Breast epithelium (tissue), 4 donors: ENCODE data around the gene UBE4B. TPM values are rescaled to one million over a fixed set of nuclear protein-coding genes. Genes with fewer than 3 reads are reported as not detected.
"Not testable (repeated sequence)": the region's sequence is repeated elsewhere in the genome, so short reads cannot be mapped to it uniquely, and the experiment has no call there.

Source experiments
- DNase-seq, 2 donors: peaks; one replicate each; pipeline ENCODE4 v3.0.0-alpha.2; 2019; ENCODE audit warnings: low spot score in 2 of 2
- H3K27ac ChIP-seq, 2 donors: fragments of 200-600 bp; sonication (generic) in 1 of 2; one replicate each; pipeline ENCODE4 v1.5.1; 2016 to 2019; ENCODE audit warnings: mild to moderate bottlenecking in 1 of 2
- H3K27me3 ChIP-seq, 2 donors: fragments of 200-600 bp; sonication (generic) in 1 of 2; one replicate each; pipeline versions ENCODE4 v1.5.1 to v1.6.0; 2017 to 2019; ENCODE audit warnings: control low read depth in 1 of 2, mild to moderate bottlenecking in 1 of 2
- H3K36me3 ChIP-seq: fragments of 200-600 bp; one replicate; pipeline ENCODE4 v1.5.1; 2019
- H3K4me1 ChIP-seq, 2 donors: fragments of 200-600 bp; sonication (generic); one replicate each; pipeline ENCODE4 v1.5.1; 2016 to 2019; ENCODE audit warnings: control low read depth in 1 of 2
- H3K4me3 ChIP-seq, 3 donors: fragments of 200-600 bp; sonication (generic); 1 replicate in 2 of 3; 2 replicates in 1 of 3; pipeline ENCODE4 v1.5.1; 2016 to 2019; ENCODE audit warnings: mild to moderate bottlenecking in 3 of 3, moderate library complexity in 2 of 3
- H3K9me3 ChIP-seq, 2 donors: fragments of 200-600 bp; sonication (generic) in 1 of 2; one replicate each; pipeline ENCODE4 v1.5.1; 2016 to 2019; ENCODE audit warnings: control low read depth in 1 of 2
- CTCF ChIP-seq, 3 donors: fragments of 450-650 bp; IDR thresholded peaks; one replicate each; pipeline ENCODE4 v1.5.1; 2016 to 2017; ENCODE audit warnings: antibody characterized with exemption in 3 of 3, mild to moderate bottlenecking in 3 of 3, moderate library complexity in 3 of 3
- POLR2A ChIP-seq: fragments of 450-650 bp; IDR thresholded peaks from one replicate; pipeline ENCODE4 v1.6.1; 2016; ENCODE audit warnings: antibody characterized with exemption, mild to moderate bottlenecking, moderate library complexity
- POLR2AphosphoS5 ChIP-seq, 3 donors: sonication (generic); formaldehyde crosslinking; IDR thresholded peaks; one replicate each; pipeline ENCODE4 v1.6.1; 2017; ENCODE audit warnings: antibody characterized with exemption in 3 of 3
- intact Hi-C: fragments of 100-400 bp; cut with DNase I; formaldehyde crosslinking; loops from one replicate; pipeline ENCODE4 v1.15.1; 2023; ENCODE audit warnings: low total_unique reads
- total RNA-seq, 3 donors: library from RNA; depleted of rRNA; stranded (reverse); fragments of >200 nt; gene quantifications; one replicate each; pipeline ENCODE4 v1.1.0, GENCODE V29; 2016

UBE4B gene
- total RNA-seq, 3 donors from 2014 or later: 36.4 to 43.4 (median 41.7) TPM

- Histone ChIP-seq H3K4me3 (no peak overlapping the region), H3K36me3 (no peaks in the 10 kb centered on the region), H3K9me3 (no peaks in the 10 kb centered on the region), H3K4me1 (no peaks in the 10 kb centered on the region), H3K27me3 (no peaks in the 10 kb centered on the region), H3K27ac (no peak overlapping the region)
- intact Hi-C loops: no loop called here
- DNase-seq: no peak
- TF ChIP-seq POLR2AphosphoS5 (IDR thresholded peaks at IDR 0.05): no peak
- TF ChIP-seq POLR2A: no peak
- no peak for TF ChIP-seq CTCF (IDR thresholded peaks at IDR 0.05)
Measured at GRCh38 chr1:10196976-10197375, 164.2 kb downstream of the UBE4B start.

GRCh38 chr1:10200620-10201019 lies 167.9 kb downstream of the UBE4B start:
- TF ChIP-seq CTCF (IDR thresholded peaks at IDR 0.05) (no peak), POLR2A (no peak), POLR2AphosphoS5 (IDR thresholded peaks at IDR 0.05) (no peak)
- DNase-seq: no peak
- Histone ChIP-seq H3K27me3 (no peaks in the 10 kb centered on the region), H3K4me3 (no peak overlapping the region), H3K27ac (no peak overlapping the region), H3K36me3 (no peaks in the 10 kb centered on the region), H3K9me3 (no peaks in the 10 kb centered on the region), H3K4me1 (no peaks in the 10 kb centered on the region)
- intact Hi-C loops: no loop called here

GRCh38 chr1:10204003-10204642 lies 171.4 kb downstream of the UBE4B start:
- H3K27me3 ChIP-seq: no peaks in the 10 kb centered on the region
- no peak overlapping the region for H3K4me3 ChIP-seq
- H3K9me3 ChIP-seq: no peaks in the 10 kb centered on the region
- H3K27ac ChIP-seq: no peak overlapping the region
- no peaks in the 10 kb centered on the region for H3K36me3 ChIP-seq
- no peak for TF ChIP-seq POLR2A
- no peak for TF ChIP-seq POLR2AphosphoS5 (IDR thresholded peaks at IDR 0.05)
- TF ChIP-seq CTCF (IDR thresholded peaks at IDR 0.05): no peak
- intact Hi-C loops: no loop called here
- no peaks in the 10 kb centered on the region for H3K4me1 ChIP-seq
- DNase-seq: no peak

- H3K4me1 ChIP-seq, intact Hi-C loops, H3K4me3 ChIP-seq, H3K9me3 ChIP-seq, DNase-seq, H3K36me3 ChIP-seq, H3K27me3 ChIP-seq, H3K27ac ChIP-seq: not testable (repeated sequence)
Measured at GRCh38 chr1:10205206-10205605, 172.4 kb downstream of the UBE4B start.

- H3K27me3 ChIP-seq: no peaks in the 10 kb centered on the region
- DNase-seq: no peak
- peaks cover 0 to 7% of the 10 kb centered on the region in 2 donors for H3K4me1 ChIP-seq
- TF ChIP-seq POLR2AphosphoS5 (IDR thresholded peaks at IDR 0.05) (no peak), POLR2A (no peak), CTCF (IDR thresholded peaks at IDR 0.05) (no peak)
- no peak overlapping the region for H3K27ac ChIP-seq
- H3K36me3 ChIP-seq: no peaks in the 10 kb centered on the region
- no peaks in the 10 kb centered on the region for H3K9me3 ChIP-seq
- intact Hi-C loops: no loop called here
- no peak overlapping the region for H3K4me3 ChIP-seq
Measured at GRCh38 chr1:10207810-10208209, 175.1 kb downstream of the UBE4B start.

GRCh38 chr1:10208537-10208936 lies 175.8 kb downstream of the UBE4B start:
- H3K4me3 ChIP-seq: no peak overlapping the region
- TF ChIP-seq CTCF (IDR thresholded peaks at IDR 0.05): no peak
- TF ChIP-seq POLR2A: no peak
- TF ChIP-seq POLR2AphosphoS5 (IDR thresholded peaks at IDR 0.05): no peak
- no peak overlapping the region for H3K27ac ChIP-seq
- intact Hi-C loops: no loop called here
- no peaks in the 10 kb centered on the region for H3K27me3 ChIP-seq
- H3K36me3 ChIP-seq: no peaks in the 10 kb centered on the region
- H3K9me3 ChIP-seq: no peaks in the 10 kb centered on the region
- H3K4me1 ChIP-seq: peaks cover 0 to 8% of the 10 kb centered on the region in 2 donors
- DNase-seq: no peak
